Measurements from ENCODE around the gene DCBLD1. TPM values are rescaled to one million over a fixed set of nuclear protein-coding genes. Genes with fewer than 3 reads are reported as not detected.

DCBLD1 gene
- total RNA-seq, 1 experiment from 2014 or later: 1.5 TPM

- ChIA-PET CTCF (no interaction called here), POLR2A (ENCODE audit: low non-redundant PET) (no interaction called here)
- no TSS peak for BruUV-seq (replicated peaks)
- H3K27ac ChIP-seq (ENCODE audit: low read depth, low read length, poor library complexity, severe bottlenecking): no peak overlapping the region
- no peaks in the 10 kb centered on the region for H3K9me3 ChIP-seq (ENCODE audit: low read depth, low read length, poor library complexity, severe bottlenecking)
- H3K27me3 ChIP-seq (replicated peaks; ENCODE audit: insufficient read depth, low read depth, low read length, poor library complexity): no peaks in the 10 kb centered on the region
- DNase-seq (ENCODE audit: low spot score): no peak
- H3K4me3 ChIP-seq (ENCODE audit: low read depth, low read length, poor library complexity, severe bottlenecking): no peak overlapping the region
- intact Hi-C loops (cut with micrococcal nuclease; ENCODE audit: unreplicated experiment): no loop called here
- H3K4me1 ChIP-seq (ENCODE audit: insufficient read depth, low read length, poor library complexity, severe bottlenecking): no peaks in the 10 kb centered on the region
- TF ChIP-seq CTCF (conservative IDR thresholded peaks at IDR 0.05; ENCODE audit: low read depth, low read length) (no peak), EZH2 (IDR thresholded peaks at IDR 0.05; ENCODE audit: borderline replicate concordance, low read depth, low read length, poor library complexity, severe bottlenecking) (no peak)
- H3K36me3 ChIP-seq (ENCODE audit: insufficient read depth, low read length, poor library complexity, severe bottlenecking): no peaks in the 10 kb centered on the region
These were observed 11.8 kb downstream of the DCBLD1 start for GRCh38 chr6:117494283-117494682.

GRCh38 chr6:117494694-117495318, 12.3 kb downstream of the DCBLD1 start:
- POLR2A ChIA-PET (ENCODE audit: low non-redundant PET): no interaction called here
- no TSS peak for BruUV-seq (replicated peaks)
- TF ChIP-seq CTCF (conservative IDR thresholded peaks at IDR 0.05; ENCODE audit: low read depth, low read length): no peak
- no peak for TF ChIP-seq EZH2 (IDR thresholded peaks at IDR 0.05; ENCODE audit: borderline replicate concordance, low read depth, low read length, poor library complexity, severe bottlenecking)
- no peak overlapping the region for H3K4me3 ChIP-seq (ENCODE audit: low read depth, low read length, poor library complexity, severe bottlenecking)
- no peaks in the 10 kb centered on the region for H3K4me1 ChIP-seq (ENCODE audit: insufficient read depth, low read length, poor library complexity, severe bottlenecking)
- no peaks in the 10 kb centered on the region for H3K36me3 ChIP-seq (ENCODE audit: insufficient read depth, low read length, poor library complexity, severe bottlenecking)
- intact Hi-C loops (cut with micrococcal nuclease; ENCODE audit: unreplicated experiment): no loop called here
- no peak for DNase-seq (ENCODE audit: low spot score)
- no peak overlapping the region for H3K27ac ChIP-seq (ENCODE audit: low read depth, low read length, poor library complexity, severe bottlenecking)
- no peaks in the 10 kb centered on the region for H3K27me3 ChIP-seq (replicated peaks; ENCODE audit: insufficient read depth, low read depth, low read length, poor library complexity)
- CTCF ChIA-PET: no interaction called here
- H3K9me3 ChIP-seq (ENCODE audit: low read depth, low read length, poor library complexity, severe bottlenecking): no peaks in the 10 kb centered on the region

- DNase-seq (ENCODE audit: low spot score): no peak
- Histone ChIP-seq H3K4me1 (ENCODE audit: insufficient read depth, low read length, poor library complexity, severe bottlenecking) (no peaks in the 10 kb centered on the region), H3K4me3 (ENCODE audit: low read depth, low read length, poor library complexity, severe bottlenecking) (no peak overlapping the region), H3K27ac (ENCODE audit: low read depth, low read length, poor library complexity, severe bottlenecking) (no peak overlapping the region), H3K36me3 (ENCODE audit: insufficient read depth, low read length, poor library complexity, severe bottlenecking) (no peaks in the 10 kb centered on the region), H3K9me3 (ENCODE audit: low read depth, low read length, poor library complexity, severe bottlenecking) (no peaks in the 10 kb centered on the region), H3K27me3 (replicated peaks; ENCODE audit: insufficient read depth, low read depth, low read length, poor library complexity) (no peaks in the 10 kb centered on the region)
- no TSS peak for BruUV-seq (replicated peaks)
- TF ChIP-seq CTCF (conservative IDR thresholded peaks at IDR 0.05; ENCODE audit: low read depth, low read length) (no peak), EZH2 (IDR thresholded peaks at IDR 0.05; ENCODE audit: borderline replicate concordance, low read depth, low read length, poor library complexity, severe bottlenecking) (no peak)
- ChIA-PET POLR2A (ENCODE audit: low non-redundant PET) (no interaction called here), CTCF (no interaction called here)
- intact Hi-C loops (cut with micrococcal nuclease; ENCODE audit: unreplicated experiment): no loop called here
These were observed 13.0 kb downstream of the DCBLD1 start for GRCh38 chr6:117495425-117495824.

Measured in A673 (cell line).